ENCODE results near the gene HDGFL3.

Gene HDGFL3

DNA sequence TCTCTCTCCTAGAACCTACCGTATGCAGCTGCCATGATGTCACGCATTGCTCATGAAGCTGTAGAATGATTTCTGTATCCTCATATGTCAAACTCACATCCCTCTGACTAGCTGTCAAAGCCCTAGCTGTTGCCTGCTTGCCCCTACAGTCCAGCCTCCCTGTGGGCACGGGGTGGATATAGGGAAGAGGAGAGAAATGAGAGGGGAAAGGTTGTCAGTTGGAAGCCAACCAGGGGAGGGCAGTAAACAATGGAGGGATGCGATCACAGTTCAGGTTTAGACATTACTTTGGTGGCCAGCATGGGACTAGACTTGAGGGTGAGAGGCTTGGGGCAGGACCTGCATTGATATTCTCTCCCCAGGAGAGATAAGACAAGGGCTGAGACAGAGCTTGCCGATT is 1.7 kb upstream of the HDGFL3 start:
- H3K27ac ChIP-seq (ENCODE audit: low read depth, low read length, severe bottlenecking) = no peak overlapping the region
- H3K4me1 ChIP-seq (ENCODE audit: control insufficient read depth, insufficient read depth, low read length, poor library complexity, severe bottlenecking) = peaks cover 4% of the 10 kb centered on the region
- WGBS, 2 experiments (ENCODE audit: insufficient coverage in 2 of 2) = 79 to 89% methylated on average over 3 to 4 of the region's 5 CpGs
- no peaks in the 10 kb centered on the region for H3K36me3 ChIP-seq (ENCODE audit: control insufficient read depth, insufficient read depth, low read length)
- H3K9me3 ChIP-seq (ENCODE audit: control insufficient read depth, low read length) = no peaks in the 10 kb centered on the region
- H3K4me3 ChIP-seq (ENCODE audit: extremely low read depth, insufficient read depth, low read length, poor library complexity, severe bottlenecking) = no peak overlapping the region

DNA sequence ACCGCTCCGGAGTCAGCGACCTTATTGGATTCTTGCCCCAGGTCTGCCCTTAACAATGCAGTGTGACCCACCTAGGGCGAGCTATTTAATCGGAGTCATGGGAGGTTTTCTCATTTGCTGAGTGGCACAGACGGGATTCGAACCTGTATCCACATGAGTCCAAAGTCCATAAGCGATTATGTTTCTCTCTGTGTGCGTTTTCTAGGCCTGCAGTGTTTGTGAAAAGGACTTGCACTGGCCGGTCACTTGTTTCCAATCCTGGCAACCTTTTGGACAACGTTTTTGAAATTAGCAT is 691 bp upstream of the HDGFL3 start:
- no peaks in the 10 kb centered on the region for H3K36me3 ChIP-seq (ENCODE audit: control insufficient read depth, insufficient read depth, low read length)
- 3 to 25% methylated on average over 6 to 9 of the region's 11 CpGs for WGBS, 2 experiments (ENCODE audit: insufficient coverage in 2 of 2)
- H3K9me3 ChIP-seq (ENCODE audit: control insufficient read depth, low read length) = no peaks in the 10 kb centered on the region
- peaks cover 4% of the 10 kb centered on the region for H3K4me1 ChIP-seq (ENCODE audit: control insufficient read depth, insufficient read depth, low read length, poor library complexity, severe bottlenecking)
- peak overlapping the region; percentile 82 for H3K4me3 ChIP-seq (ENCODE audit: extremely low read depth, insufficient read depth, low read length, poor library complexity, severe bottlenecking)
- H3K27ac ChIP-seq (ENCODE audit: low read depth, low read length, severe bottlenecking) = peak overlapping the region; percentile 86

DNA sequence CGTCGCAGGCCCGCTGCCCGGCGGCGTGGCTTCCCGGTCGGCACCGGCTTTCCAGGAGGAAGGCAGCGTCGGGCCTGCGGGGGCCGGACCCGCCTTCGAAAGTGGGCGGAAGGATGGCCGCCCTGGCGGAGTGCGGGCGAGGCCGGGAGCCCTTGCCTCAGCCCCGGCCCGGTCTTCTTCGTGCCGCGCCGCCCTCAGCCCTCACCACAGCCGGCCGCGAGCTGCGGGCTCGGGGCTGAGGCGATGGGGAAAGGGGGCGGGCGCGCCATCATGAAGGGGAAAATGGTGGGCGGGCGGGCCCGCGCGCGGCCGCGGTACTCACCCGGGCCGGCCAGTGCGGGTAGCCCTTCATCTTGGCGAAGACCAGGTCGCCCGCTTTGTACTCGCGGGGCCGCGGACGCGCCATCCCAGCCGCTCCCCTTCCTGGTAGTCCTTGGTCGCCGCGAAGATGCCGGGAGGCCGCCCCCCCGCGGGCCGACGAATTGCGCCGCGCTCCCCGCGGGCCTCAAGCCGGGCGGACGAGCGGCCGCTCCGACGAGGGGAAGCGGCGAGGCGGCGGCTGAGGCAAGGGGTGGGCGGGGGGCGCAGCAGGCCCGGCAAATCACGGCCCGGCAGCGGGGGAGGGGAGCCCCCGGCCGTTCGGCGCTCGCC is 489 bp downstream of the HDGFL3 start:
- Histone ChIP-seq H3K9me3 (ENCODE audit: control insufficient read depth, low read length) (no peaks in the 10 kb centered on the region), H3K4me1 (ENCODE audit: control insufficient read depth, insufficient read depth, low read length, poor library complexity, severe bottlenecking) (peaks cover 8% of the 10 kb centered on the region), H3K36me3 (ENCODE audit: control insufficient read depth, insufficient read depth, low read length) (no peaks in the 10 kb centered on the region), H3K27ac (ENCODE audit: low read depth, low read length, severe bottlenecking) (peak overlapping the region; percentile 82), H3K4me3 (ENCODE audit: extremely low read depth, insufficient read depth, low read length, poor library complexity, severe bottlenecking) (peak overlapping the region; percentile 82)
- 0 to 1% methylated on average over 36 to 55 of the region's 93 CpGs for WGBS, 2 experiments (ENCODE audit: insufficient coverage in 2 of 2)

DNA sequence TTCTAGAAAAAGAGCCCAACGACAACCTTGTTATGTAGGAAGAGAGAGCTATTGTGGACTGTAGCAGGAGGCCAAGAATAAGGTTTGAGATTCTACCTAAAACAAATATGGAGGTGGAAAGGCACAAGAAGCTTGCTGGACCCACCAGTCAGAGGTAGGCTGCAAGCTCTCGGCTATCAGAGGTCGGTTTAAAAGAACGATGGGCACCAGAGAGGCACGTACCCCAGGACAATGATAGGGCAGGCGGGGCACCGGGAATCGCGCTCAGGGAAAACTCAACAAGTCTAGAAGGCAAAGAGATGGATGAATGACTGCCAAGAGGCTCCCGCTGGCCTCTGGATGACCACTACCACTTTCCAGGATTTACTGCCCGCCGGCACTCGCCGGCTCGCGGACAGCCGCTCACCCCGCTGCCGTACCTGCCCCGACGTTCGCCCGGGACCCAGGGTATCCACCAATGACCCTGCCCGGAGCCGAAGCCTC is 1.1 kb downstream of the HDGFL3 start:
- 0 to 1% methylated on average over 16 to 25 of the region's 25 CpGs for WGBS, 2 experiments (ENCODE audit: insufficient coverage in 2 of 2)
- peaks cover 8% of the 10 kb centered on the region for H3K4me1 ChIP-seq (ENCODE audit: control insufficient read depth, insufficient read depth, low read length, poor library complexity, severe bottlenecking)
- no peaks in the 10 kb centered on the region for H3K36me3 ChIP-seq (ENCODE audit: control insufficient read depth, insufficient read depth, low read length)
- H3K27ac ChIP-seq (ENCODE audit: low read depth, low read length, severe bottlenecking) = peak overlapping the region; percentile 82
- no peaks in the 10 kb centered on the region for H3K9me3 ChIP-seq (ENCODE audit: control insufficient read depth, low read length)
- H3K4me3 ChIP-seq (ENCODE audit: extremely low read depth, insufficient read depth, low read length, poor library complexity, severe bottlenecking) = peak overlapping the region; percentile 82

DNA sequence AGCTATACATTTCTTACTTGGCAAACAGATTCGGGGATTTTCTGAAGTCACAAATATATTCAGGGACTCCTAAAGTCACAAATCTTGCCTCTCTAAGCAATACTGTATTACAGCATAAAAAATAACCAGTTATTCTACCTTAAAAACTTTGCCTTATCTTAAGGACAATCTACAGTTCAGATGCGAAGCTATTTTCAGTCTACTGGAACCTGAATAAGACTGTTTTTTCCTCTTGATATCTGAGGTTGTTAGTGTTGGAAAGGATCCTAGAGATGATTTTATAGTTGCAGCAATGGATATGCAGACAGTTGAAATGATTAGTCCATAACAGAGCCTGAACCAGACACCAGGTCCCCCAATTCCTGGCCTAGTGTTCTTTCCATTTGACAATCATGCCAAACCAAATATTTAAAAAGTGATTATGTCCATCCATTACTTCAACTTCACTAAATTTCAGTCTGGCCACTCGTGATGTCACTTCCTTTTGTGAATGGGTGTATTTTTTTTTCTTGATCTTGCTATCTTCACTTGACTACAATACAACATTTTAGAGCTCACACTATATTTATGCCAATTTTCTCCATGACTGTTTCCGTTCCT is 1.8 kb downstream of the HDGFL3 start:
- no peak overlapping the region for H3K27ac ChIP-seq (ENCODE audit: low read depth, low read length, severe bottlenecking)
- WGBS, 2 experiments (ENCODE audit: insufficient coverage in 2 of 2) = 41 to 58% methylated on average over 2 to 3 of the region's 4 CpGs
- H3K9me3 ChIP-seq (ENCODE audit: control insufficient read depth, low read length) = no peaks in the 10 kb centered on the region
- peak overlapping the region; percentile 82 for H3K4me3 ChIP-seq (ENCODE audit: extremely low read depth, insufficient read depth, low read length, poor library complexity, severe bottlenecking)
- no peaks in the 10 kb centered on the region for H3K36me3 ChIP-seq (ENCODE audit: control insufficient read depth, insufficient read depth, low read length)
- peaks cover 8% of the 10 kb centered on the region for H3K4me1 ChIP-seq (ENCODE audit: control insufficient read depth, insufficient read depth, low read length, poor library complexity, severe bottlenecking)

DNA sequence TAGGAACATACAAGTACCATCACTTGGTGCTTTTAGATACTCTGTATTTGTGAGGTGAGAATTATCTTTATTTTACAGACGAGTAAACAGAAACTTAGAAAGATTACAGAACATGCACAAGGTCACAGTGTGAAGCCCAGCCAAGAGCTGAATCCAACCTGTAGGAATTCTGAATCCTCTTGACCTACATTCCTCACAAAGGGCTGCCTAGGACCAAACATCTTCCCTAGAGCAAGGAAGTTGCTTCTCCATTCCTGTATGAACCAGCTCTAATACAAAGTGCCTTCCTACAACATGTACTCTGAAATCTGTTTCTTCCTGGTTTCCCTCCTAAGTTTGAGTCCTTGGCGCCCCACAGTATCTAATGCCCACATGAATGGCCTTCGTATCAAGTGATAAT is 2.9 kb downstream of the HDGFL3 start:
- no peak overlapping the region for H3K4me3 ChIP-seq (ENCODE audit: extremely low read depth, insufficient read depth, low read length, poor library complexity, severe bottlenecking)
- H3K9me3 ChIP-seq (ENCODE audit: control insufficient read depth, low read length) = no peaks in the 10 kb centered on the region
- 60 to 83% methylated on average over 1 of the region's 3 CpGs for WGBS, 2 experiments (ENCODE audit: insufficient coverage in 2 of 2)
- H3K36me3 ChIP-seq (ENCODE audit: control insufficient read depth, insufficient read depth, low read length) = peaks cover 6% of the 10 kb centered on the region
- no peak overlapping the region for H3K27ac ChIP-seq (ENCODE audit: low read depth, low read length, severe bottlenecking)
- H3K4me1 ChIP-seq (ENCODE audit: control insufficient read depth, insufficient read depth, low read length, poor library complexity, severe bottlenecking) = peaks cover 8% of the 10 kb centered on the region

DNA sequence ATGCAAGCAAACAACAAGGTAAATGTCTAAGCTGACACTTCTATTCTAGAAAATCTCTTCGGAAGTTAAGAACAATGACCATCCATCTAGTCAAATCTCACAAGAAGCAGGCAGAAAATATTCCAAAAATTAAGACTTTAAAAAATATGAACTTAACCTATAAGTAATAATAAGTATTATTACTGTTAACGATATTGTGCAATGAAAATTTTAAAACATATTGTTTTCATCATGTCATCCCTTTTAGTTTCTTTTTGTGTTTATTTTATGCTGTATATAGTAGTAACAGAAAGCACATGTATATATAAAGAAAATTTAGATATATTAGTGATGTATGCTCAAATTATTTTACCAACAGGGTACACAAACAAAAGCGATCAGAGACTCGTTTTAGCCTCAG is 4.1 kb downstream of the HDGFL3 start:
- no CpG with 5 or more reads among the region's 4 CpGs for WGBS, 2 experiments (ENCODE audit: insufficient coverage in 2 of 2)
- Histone ChIP-seq H3K4me1 (ENCODE audit: control insufficient read depth, insufficient read depth, low read length, poor library complexity, severe bottlenecking) (peaks cover 8% of the 10 kb centered on the region), H3K36me3 (ENCODE audit: control insufficient read depth, insufficient read depth, low read length) (peaks cover 8% of the 10 kb centered on the region), H3K27ac (ENCODE audit: low read depth, low read length, severe bottlenecking) (no peak overlapping the region), H3K9me3 (ENCODE audit: control insufficient read depth, low read length) (no peaks in the 10 kb centered on the region), H3K4me3 (ENCODE audit: extremely low read depth, insufficient read depth, low read length, poor library complexity, severe bottlenecking) (no peak overlapping the region)

DNA sequence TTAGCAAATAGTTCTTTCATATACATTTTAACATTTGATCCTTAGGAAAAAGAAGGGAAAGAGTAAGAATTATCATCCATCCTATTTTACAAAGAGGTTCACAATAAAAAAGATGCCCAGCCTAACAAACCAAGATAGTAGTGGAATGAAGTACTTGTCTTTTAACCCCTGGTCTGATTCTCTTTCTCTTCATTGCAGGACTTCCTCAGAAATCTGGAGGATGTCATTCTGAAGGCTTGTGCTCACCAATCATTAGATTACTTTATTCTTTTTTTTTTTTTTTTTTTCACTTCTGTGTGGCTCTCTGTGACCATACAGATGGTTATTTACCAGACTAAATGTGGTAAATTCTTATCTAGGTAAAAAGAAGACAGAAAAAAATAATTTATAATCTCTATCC is 7.0 kb downstream of the HDGFL3 start:
- H3K9me3 ChIP-seq (ENCODE audit: control insufficient read depth, low read length) = no peaks in the 10 kb centered on the region
- no peak overlapping the region for H3K27ac ChIP-seq (ENCODE audit: low read depth, low read length, severe bottlenecking)
- H3K4me1 ChIP-seq (ENCODE audit: control insufficient read depth, insufficient read depth, low read length, poor library complexity, severe bottlenecking) = peaks cover 7% of the 10 kb centered on the region
- H3K36me3 ChIP-seq (ENCODE audit: control insufficient read depth, insufficient read depth, low read length) = peaks cover 8% of the 10 kb centered on the region
- H3K4me3 ChIP-seq (ENCODE audit: extremely low read depth, insufficient read depth, low read length, poor library complexity, severe bottlenecking) = no peak overlapping the region

DNA sequence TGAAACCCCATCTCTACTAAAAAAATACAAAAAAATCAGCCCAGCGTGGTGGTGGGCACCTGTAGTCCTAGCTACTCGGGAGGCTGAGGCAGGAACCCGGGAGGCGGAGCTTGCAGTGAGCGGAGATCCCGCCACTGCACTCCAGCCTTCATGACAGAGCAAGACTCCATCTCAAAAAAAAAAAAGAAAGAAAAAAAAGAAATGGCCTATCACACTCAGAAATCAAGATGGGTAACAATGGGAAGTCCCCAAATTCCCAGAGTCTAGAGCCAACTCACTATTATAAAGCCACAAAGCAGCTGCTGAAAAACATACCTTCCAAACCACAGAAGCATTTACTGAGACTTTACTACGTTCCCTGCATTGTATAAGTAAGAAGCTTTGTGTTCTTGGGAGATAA is 7.5 kb downstream of the HDGFL3 start:
- no peak overlapping the region for H3K27ac ChIP-seq (ENCODE audit: low read depth, low read length, severe bottlenecking)
- no peaks in the 10 kb centered on the region for H3K9me3 ChIP-seq (ENCODE audit: control insufficient read depth, low read length)
- H3K36me3 ChIP-seq (ENCODE audit: control insufficient read depth, insufficient read depth, low read length) = peaks cover 8% of the 10 kb centered on the region
- no peak overlapping the region for H3K4me3 ChIP-seq (ENCODE audit: extremely low read depth, insufficient read depth, low read length, poor library complexity, severe bottlenecking)
- H3K4me1 ChIP-seq (ENCODE audit: control insufficient read depth, insufficient read depth, low read length, poor library complexity, severe bottlenecking) = peaks cover 4% of the 10 kb centered on the region
- 100% methylated on average over 3 to 5 of the region's 7 CpGs for WGBS, 2 experiments (ENCODE audit: insufficient coverage in 2 of 2)

DNA sequence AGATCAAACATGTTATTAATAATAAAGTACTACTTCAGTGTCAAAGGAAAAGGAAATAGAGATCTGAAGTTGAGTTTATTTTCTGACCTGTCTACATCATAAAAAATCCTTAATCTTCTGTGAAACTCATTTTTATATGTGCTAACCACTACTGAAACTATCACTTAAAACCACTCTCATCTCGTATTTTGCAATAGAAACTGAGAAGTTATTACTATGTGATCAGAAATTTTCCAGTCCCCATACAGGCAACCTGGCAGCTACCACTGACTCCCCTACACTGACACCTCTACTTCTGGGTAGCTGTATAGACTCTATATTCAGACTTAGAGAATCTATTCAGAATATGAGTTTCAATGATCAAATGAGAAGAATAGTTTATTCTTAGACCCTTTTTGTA is 8.3 kb downstream of the HDGFL3 start:
- peaks cover 8% of the 10 kb centered on the region for H3K36me3 ChIP-seq (ENCODE audit: control insufficient read depth, insufficient read depth, low read length)
- no peaks in the 10 kb centered on the region for H3K9me3 ChIP-seq (ENCODE audit: control insufficient read depth, low read length)
- WGBS, 2 experiments (ENCODE audit: insufficient coverage in 2 of 2) = no CpG with 5 or more reads among the region's 1 CpG
- H3K4me1 ChIP-seq (ENCODE audit: control insufficient read depth, insufficient read depth, low read length, poor library complexity, severe bottlenecking) = peaks cover 7% of the 10 kb centered on the region
- H3K4me3 ChIP-seq (ENCODE audit: extremely low read depth, insufficient read depth, low read length, poor library complexity, severe bottlenecking) = no peak overlapping the region
- no peak overlapping the region for H3K27ac ChIP-seq (ENCODE audit: low read depth, low read length, severe bottlenecking)

DNA sequence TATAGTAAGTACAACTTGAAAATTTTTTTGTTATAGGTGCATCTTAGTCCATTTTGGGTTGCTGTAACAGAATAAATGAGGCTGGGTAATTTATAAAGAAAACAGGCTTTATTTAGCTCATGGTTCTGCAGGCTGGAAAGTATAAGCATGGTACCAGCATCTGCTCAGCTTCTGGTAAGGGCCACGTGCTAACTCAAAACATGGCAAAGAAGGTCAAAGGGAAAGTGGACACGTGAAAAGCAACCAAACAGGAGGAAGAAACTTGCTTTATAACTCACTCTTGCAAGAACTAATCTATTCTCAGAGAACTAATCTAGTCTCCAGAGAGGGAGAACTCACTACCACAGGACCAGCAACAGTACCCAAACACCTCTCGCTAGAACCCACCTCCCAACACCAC is 9.1 kb downstream of the HDGFL3 start:
- H3K4me1 ChIP-seq (ENCODE audit: control insufficient read depth, insufficient read depth, low read length, poor library complexity, severe bottlenecking) = peaks cover 7% of the 10 kb centered on the region
- no peaks in the 10 kb centered on the region for H3K9me3 ChIP-seq (ENCODE audit: control insufficient read depth, low read length)
- no peak overlapping the region for H3K27ac ChIP-seq (ENCODE audit: low read depth, low read length, severe bottlenecking)
- WGBS, 2 experiments (ENCODE audit: insufficient coverage in 2 of 2) = 92% methylated on average over 2 of the region's 3 CpGs
- H3K36me3 ChIP-seq (ENCODE audit: control insufficient read depth, insufficient read depth, low read length) = peaks cover 8% of the 10 kb centered on the region
- H3K4me3 ChIP-seq (ENCODE audit: extremely low read depth, insufficient read depth, low read length, poor library complexity, severe bottlenecking) = no peak overlapping the region

All from mesodermal cell (in vitro differentiated cells).